Stomach (tissue), 9 donors: ENCODE data around the gene TMEM248. TPM values are rescaled to one million over a fixed set of nuclear protein-coding genes. Genes with fewer than 3 reads are reported as not detected.

Experiments used
- DNase-seq, 2 donors: peaks; one replicate each; pipeline versions ENCODE4 v3.0.0 to v3.0.0-alpha.2; 2013 to 2019
- H3K27ac ChIP-seq, 5 donors: fragments of 200-600 bp in 4 of 5; sonication (generic) in 4 of 5; one replicate each; pipeline ENCODE4 v1.5.1; 2013 to 2019; ENCODE audit warnings: mild to moderate bottlenecking in 1 of 5, moderate library complexity in 1 of 5
- H3K27me3 ChIP-seq, 3 donors: fragments of 200-600 bp; sonication (generic); one replicate each; pipeline ENCODE4 v1.5.1; 2017 to 2019; ENCODE audit warnings: mixed run types in 1 of 3
- H3K36me3 ChIP-seq, 4 donors: fragments of 200-600 bp; sonication (generic); 1 replicate in 3 of 4; 2 replicates in 1 of 4; pipeline ENCODE4 v1.5.1; 2016 to 2019
- H3K4me1 ChIP-seq, 4 donors: fragments of 200-600 bp; sonication (generic); one replicate each; pipeline ENCODE4 v1.5.1; 2016 to 2019
- H3K4me3 ChIP-seq, 4 donors: fragments of 200-600 bp; sonication (generic) in 3 of 4; one replicate each; pipeline ENCODE4 v1.5.1; 2016 to 2019; ENCODE audit warnings: mild to moderate bottlenecking in 1 of 4
- H3K9me3 ChIP-seq, 4 donors: fragments of 200-600 bp; sonication (generic); one replicate each; pipeline ENCODE4 v1.5.1; 2016 to 2019
- CTCF ChIP-seq, 7 experiments: fragments of 450-650 bp in 4 of 7; fragments of 200-600 bp in 3 of 7; sonication (generic) in 3 of 7; IDR thresholded peaks; one replicate each; pipeline ENCODE4 v1.5.1; 2016 to 2019; ENCODE audit warnings: antibody characterized with exemption in 7 of 7, control low read depth in 2 of 7, mild to moderate bottlenecking in 1 of 7
- EP300 ChIP-seq: sonication (generic); formaldehyde crosslinking; IDR thresholded peaks from one replicate; pipeline ENCODE4 v1.6.1; 2017; ENCODE audit warnings: antibody characterized with exemption
- POLR2A ChIP-seq, 4 donors: fragments of 450-650 bp; IDR thresholded peaks; one replicate each; pipeline ENCODE4 v1.6.1; 2016; ENCODE audit warnings: antibody characterized with exemption in 4 of 4, control low read depth in 2 of 4, mild to moderate bottlenecking in 1 of 4, moderate library complexity in 1 of 4
- POLR2AphosphoS5 ChIP-seq, 3 donors: sonication (generic); formaldehyde crosslinking; IDR thresholded peaks; one replicate each; pipeline ENCODE4 v1.6.1; 2016; ENCODE audit warnings: antibody characterized with exemption in 3 of 3
- WGBS, 5 donors: extraction: QIAGEN DNeasy Blood & Tissue Kit in 3 of 5; methylation state at CpG; one replicate each; pipeline versions ENCODE4 v1.1.5 to v1.1.7; 2013 to 2018; 5-methylcytosine and 5-hydroxymethylcytosine counted together
- intact Hi-C: fragments of 100-400 bp; cut with DNase I; formaldehyde crosslinking; loops from one replicate; pipeline ENCODE4 v1.15.1; 2023; ENCODE audit warnings: low total_unique reads
- polyA plus RNA-seq, 3 donors: library from polyadenylated mRNA; stranded (reverse); fragments of 200-250 nt; gene quantifications; one replicate each; pipeline ENCODE4 v1.2.3, GENCODE V29; 2013
- total RNA-seq, 5 donors: library from RNA; depleted of rRNA; stranded (reverse); fragments of >200 nt; gene quantifications; one replicate each; pipeline versions ENCODE4 v1.1.0 to v1.2.3, GENCODE V29; 2014 to 2016
- donor health status: healthy with polysubstance abuse.
- donor health status: Bipolar disorder and iron deficiency.
- donor health status: healthy.

The TMEM248 gene
- total and polyA plus RNA-seq, 8 donors, result 20.3 to 157 (median 118) TPM

DNA sequence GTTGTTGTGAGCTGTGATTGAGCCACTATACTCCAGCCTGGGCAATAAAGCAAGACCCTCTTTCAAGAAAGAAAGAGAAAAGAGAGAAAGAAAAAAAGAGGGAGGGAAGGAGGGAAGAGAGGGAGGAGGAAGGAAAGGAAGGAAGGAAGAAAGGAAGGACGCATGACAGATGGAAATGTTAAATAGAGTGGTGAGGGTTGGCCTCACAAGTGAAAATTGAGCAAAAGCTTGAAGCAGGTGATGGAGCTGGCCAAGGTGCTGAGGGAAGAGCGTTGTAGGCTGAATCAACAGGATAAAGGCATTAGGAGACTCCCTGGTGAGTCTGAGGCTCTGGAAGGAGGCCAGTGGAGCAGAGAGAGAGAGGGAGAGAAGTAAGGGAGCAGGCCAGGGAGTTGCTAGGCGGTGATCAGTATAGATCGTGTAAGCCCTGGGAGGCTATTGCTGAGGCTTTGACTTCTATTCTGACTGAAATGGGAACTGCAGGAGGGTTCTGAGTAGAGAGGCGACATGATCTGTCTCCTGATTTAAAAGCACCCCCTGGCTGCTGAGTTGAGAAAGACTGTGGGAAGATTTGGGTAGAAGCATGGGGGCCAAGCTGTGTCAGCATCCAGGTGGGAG is 26.5 kb upstream of the TMEM248 start:
- intact Hi-C loops, result no loop called here
- H3K27me3 ChIP-seq, result no peaks in the 10 kb centered on the region
- H3K9me3 ChIP-seq, result no peaks in the 10 kb centered on the region
- H3K4me1 ChIP-seq, result no peaks in the 10 kb centered on the region
- DNase-seq, result peak in 1 of 2 donors; percentile 22
- no peak overlapping the region for H3K27ac ChIP-seq
- H3K36me3 ChIP-seq, result peaks cover 0 to 65% (median 53%) of the 10 kb centered on the region in 4 donors
- TF ChIP-seq EP300, result no peak
- TF ChIP-seq POLR2A (IDR thresholded peaks at IDR 0.05), result no peak
- no peak for TF ChIP-seq POLR2AphosphoS5 (IDR thresholded peaks at IDR 0.05)
- no peak for TF ChIP-seq CTCF (IDR thresholded peaks at IDR 0.05)
- 58 to 81% (median 74%) methylated on average over 5 of the region's 5 CpGs for WGBS, 5 donors
- no peak overlapping the region for H3K4me3 ChIP-seq

- Histone ChIP-seq H3K9me3 (no peaks in the 10 kb centered on the region), H3K27me3 (no peaks in the 10 kb centered on the region), H3K27ac (no peak overlapping the region), H3K4me1 (no peaks in the 10 kb centered on the region), H3K36me3 (peaks cover 0 to 73% (median 67%) of the 10 kb centered on the region in 4 donors), H3K4me3 (no peak overlapping the region)
- intact Hi-C loops, result no loop called here
- WGBS, 5 donors, result 78 to 97% (median 86%) methylated on average over 3 of the region's 3 CpGs
- DNase-seq, result no peak
- TF ChIP-seq EP300 (no peak), CTCF (IDR thresholded peaks at IDR 0.05) (no peak), POLR2AphosphoS5 (IDR thresholded peaks at IDR 0.05) (no peak), POLR2A (IDR thresholded peaks at IDR 0.05) (no peak)
Observed at GRCh38 chr7:66896441-66896840, 24.6 kb upstream of the TMEM248 start.

DNA sequence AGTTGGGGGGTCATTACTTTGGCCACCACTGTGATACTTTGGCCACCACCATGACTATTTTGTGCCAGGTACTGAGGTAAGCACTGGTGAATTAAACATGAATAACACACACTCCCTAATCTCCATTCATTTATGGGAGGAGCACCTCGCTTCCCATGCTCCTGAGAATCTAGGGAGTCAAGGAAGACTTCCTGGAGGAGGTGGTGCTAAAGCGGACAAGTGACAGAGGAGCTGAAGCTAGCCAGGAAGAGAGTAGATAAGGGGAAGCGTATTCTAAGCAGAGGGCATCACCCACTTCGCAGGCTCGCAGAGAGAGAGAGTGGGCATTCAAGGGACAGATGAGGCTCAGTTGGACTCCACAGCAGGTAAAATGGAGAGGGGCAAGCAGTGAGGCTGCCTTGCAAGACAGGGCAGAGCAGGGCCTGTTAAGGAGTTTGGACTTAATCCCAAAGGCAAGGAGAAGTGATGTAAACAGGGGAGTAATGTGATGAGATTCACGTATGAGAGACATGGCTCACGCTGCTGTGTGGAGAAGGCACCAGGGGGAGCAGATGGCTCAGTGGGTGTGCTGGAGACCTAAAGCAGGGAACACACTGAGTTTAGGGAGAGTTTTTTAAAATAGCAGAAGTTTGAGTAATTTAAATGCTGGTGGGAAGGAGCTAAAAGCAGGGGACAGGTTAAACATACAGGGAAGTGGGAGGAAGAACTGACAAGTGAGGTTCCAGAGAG is 21.3 kb upstream of the TMEM248 start:
- 84 to 91% (median 89%) methylated on average over 7 of the region's 7 CpGs for WGBS, 5 donors
- TF ChIP-seq POLR2A (IDR thresholded peaks at IDR 0.05) (no peak), EP300 (no peak), CTCF (IDR thresholded peaks at IDR 0.05) (no peak), POLR2AphosphoS5 (IDR thresholded peaks at IDR 0.05) (no peak)
- Histone ChIP-seq H3K9me3 (no peaks in the 10 kb centered on the region), H3K4me1 (no peaks in the 10 kb centered on the region), H3K27ac (no peak overlapping the region), H3K4me3 (no peak overlapping the region), H3K36me3 (peaks cover 0 to 83% (median 79%) of the 10 kb centered on the region in 4 donors), H3K27me3 (no peaks in the 10 kb centered on the region)
- intact Hi-C loops, result no loop called here
- DNase-seq, result no peak

GRCh38 chr7:66901941-66902843 is 18.8 kb upstream of the TMEM248 start:
- no peak for TF ChIP-seq CTCF (IDR thresholded peaks at IDR 0.05)
- no peak for TF ChIP-seq POLR2AphosphoS5 (IDR thresholded peaks at IDR 0.05)
- no peak for TF ChIP-seq EP300
- TF ChIP-seq POLR2A (IDR thresholded peaks at IDR 0.05), result no peak
- H3K4me1 ChIP-seq, result no peaks in the 10 kb centered on the region
- DNase-seq, result no peak
- H3K27me3 ChIP-seq, result no peaks in the 10 kb centered on the region
- H3K27ac ChIP-seq, result no peak overlapping the region
- H3K9me3 ChIP-seq, result no peaks in the 10 kb centered on the region
- 95 to 97% (median 97%) methylated on average over 31 to 47 of the region's 47 CpGs for WGBS, 5 donors
- H3K4me3 ChIP-seq, result no peak overlapping the region
- peaks cover 0 to 82% (median 64%) of the 10 kb centered on the region in 4 donors for H3K36me3 ChIP-seq
- intact Hi-C loops, result no loop called here
